Adrenal gland (tissue), 12 donors: Measurements from ENCODE around the gene PPP1R37. TPM values are rescaled to one million over a fixed set of nuclear protein-coding genes. Genes with fewer than 3 reads are reported as not detected.
"Not testable (repeated sequence)": the region's sequence is repeated elsewhere in the genome, so short reads cannot be mapped to it uniquely, and the experiment has no call there.

Source experiments
- DNase-seq, 7 donors: peaks; one replicate each; pipeline ENCODE4 v3.0.0-alpha.2; 2019 to 2020
- H3K27ac ChIP-seq, 5 donors: fragments of 200-600 bp; sonication (generic) in 4 of 5; 1 replicate in 3 of 5; 2 replicates in 2 of 5; pipeline versions ENCODE4 v1.5.1 to v1.8.0; 2016 to 2020; ENCODE audit warnings: mild to moderate bottlenecking in 1 of 5
- H3K27me3 ChIP-seq: fragments of 200-600 bp; 2 replicates; pipeline ENCODE4 v1.8.0; 2021
- H3K36me3 ChIP-seq, 2 donors: fragments of 200-600 bp; replicated peaks in 1 of 2; 1 replicate in 1 of 2; 2 replicates in 1 of 2; pipeline versions ENCODE4 v1.5.1 to v1.8.0; 2018 to 2022
- H3K4me1 ChIP-seq, 2 donors: fragments of 200-600 bp; replicated peaks in 1 of 2; 1 replicate in 1 of 2; 2 replicates in 1 of 2; pipeline versions ENCODE4 v1.5.1 to v1.8.0; 2018 to 2021
- H3K4me3 ChIP-seq, 4 donors: fragments of 200-600 bp; sonication (generic) in 3 of 4; one replicate each; pipeline ENCODE4 v1.5.1; 2016 to 2018
- H3K9me3 ChIP-seq, 3 donors: fragments of 200-600 bp; sonication (generic) in 1 of 3; replicated peaks in 1 of 3; 1 replicate in 2 of 3; 2 replicates in 1 of 3; pipeline versions ENCODE4 v1.5.1 to v1.8.0; 2016 to 2021
- CTCF ChIP-seq, 6 experiments: fragments of 450-650 bp in 4 of 6; fragments of 200-600 bp in 2 of 6; sonication (generic) in 1 of 6; IDR thresholded peaks; 1 replicate in 5 of 6; 2 replicates in 1 of 6; pipeline versions ENCODE4 v1.5.1 to v1.8.0; 2016 to 2021; ENCODE audit warnings: antibody characterized with exemption in 6 of 6, mild to moderate bottlenecking in 2 of 6, moderate library complexity in 1 of 6
- POLR2A ChIP-seq, 2 donors: fragments of 450-650 bp; IDR thresholded peaks; one replicate each; pipeline ENCODE4 v1.6.1; 2017; ENCODE audit warnings: antibody characterized with exemption in 2 of 2, mild to moderate bottlenecking in 2 of 2, moderate library complexity in 1 of 2
- WGBS, 4 donors: extraction: QIAGEN DNeasy Blood & Tissue Kit in 2 of 4; methylation state at CpG; one replicate each; pipeline versions ENCODE4 v1.1.5 to v1.1.7; 2013 to 2017; 5-methylcytosine and 5-hydroxymethylcytosine counted together
- intact Hi-C, 2 donors: fragments of 100-400 bp; cut with DNase I; formaldehyde crosslinking; loops; one replicate each; pipeline versions ENCODE4 v1.14.1 to v1.15.0; 2022 to 2023
- polyA plus RNA-seq, 3 donors: library from polyadenylated mRNA; stranded (reverse); fragments of 200-250 nt in 2 of 3; fragments of 350-450 nt in 1 of 3; fragmentation: Illumina TruSeq in 1 of 3; extraction: RNeasy Lipid Tissue Mini Kit (QIAGEN cat#74804) in 1 of 3; gene quantifications; one replicate each; pipeline ENCODE4 v1.2.3, GENCODE V29; 2013 to 2014
- total RNA-seq, 9 donors: library from RNA; depleted of rRNA in 4 of 9; stranded (reverse); fragments of >200 nt in 4 of 9; fragments of 120-200 nt in 1 of 9; fragmentation: NEBNext Ultra II Directional in 1 of 9; extraction: Animal tissue kit (Norgen Biotek cat#: 25700) in 1 of 9; gene quantifications; one replicate each; pipeline versions ENCODE4 v1.1.0 to v1.2.4, GENCODE V29; 2013 to 2023
- donor health status: healthy with polysubstance abuse.
- donor health status: Bipolar disorder and iron deficiency.
- donor health status: DM: yes; HTN: yes; CAD: no.
- donor health status: DM: no; HTN: no; CAD: no.
- donor health status: DM: no; HTN: no; CAD: no.
- donor health status: DM: yes; HTN: yes; CAD: no.

PPP1R37 gene
- total and polyA plus RNA-seq, 12 donors = 16.4 to 244 (median 51.8) TPM

GRCh38 chr19:45102481-45102880 is 9.5 kb downstream of the PPP1R37 start:
- H3K27ac ChIP-seq = peak overlapping the region in 4 of 5 donors; percentile 38 to 99 (median 98)
- DNase-seq = no peak
- H3K27me3 ChIP-seq = no peaks in the 10 kb centered on the region
- no peaks in the 10 kb centered on the region for H3K36me3 ChIP-seq
- 80 to 88% (median 85%) methylated on average over 4 to 7 of the region's 7 CpGs for WGBS, 4 donors
- no peak for TF ChIP-seq POLR2A (IDR thresholded peaks at IDR 0.05)
- no peak for TF ChIP-seq CTCF (IDR thresholded peaks at IDR 0.05)
- intact Hi-C loops = no loop called here
- no peak overlapping the region for H3K4me3 ChIP-seq
- no peaks in the 10 kb centered on the region for H3K9me3 ChIP-seq
- peaks cover 51 to 76% of the 10 kb centered on the region in 2 donors for H3K4me1 ChIP-seq

GRCh38 chr19:45103156-45103507 is 10.2 kb downstream of the PPP1R37 start:
- 36 to 66% (median 49%) methylated on average over 7 to 15 of the region's 15 CpGs for WGBS, 4 donors
- peak in 1 of 7 donors; percentile 46 for DNase-seq
- Histone ChIP-seq H3K27me3 (no peaks in the 10 kb centered on the region), H3K9me3 (no peaks in the 10 kb centered on the region), H3K4me1 (peaks cover 44 to 76% of the 10 kb centered on the region in 2 donors), H3K27ac (peak overlapping the region in 2 of 5 donors; percentile 97 to 98), H3K4me3 (no peak overlapping the region), H3K36me3 (no peaks in the 10 kb centered on the region)
- intact Hi-C loops = no loop called here
- TF ChIP-seq POLR2A (IDR thresholded peaks at IDR 0.05) = no peak
- TF ChIP-seq CTCF (IDR thresholded peaks at IDR 0.05) = no peak

GRCh38 chr19:45103508-45104319 is 10.7 kb downstream of the PPP1R37 start:
- no peak for TF ChIP-seq CTCF (IDR thresholded peaks at IDR 0.05)
- TF ChIP-seq POLR2A (IDR thresholded peaks at IDR 0.05) = no peak
- WGBS, 4 donors = 61 to 72% (median 68%) methylated on average over 23 to 26 of the region's 26 CpGs

DNA sequence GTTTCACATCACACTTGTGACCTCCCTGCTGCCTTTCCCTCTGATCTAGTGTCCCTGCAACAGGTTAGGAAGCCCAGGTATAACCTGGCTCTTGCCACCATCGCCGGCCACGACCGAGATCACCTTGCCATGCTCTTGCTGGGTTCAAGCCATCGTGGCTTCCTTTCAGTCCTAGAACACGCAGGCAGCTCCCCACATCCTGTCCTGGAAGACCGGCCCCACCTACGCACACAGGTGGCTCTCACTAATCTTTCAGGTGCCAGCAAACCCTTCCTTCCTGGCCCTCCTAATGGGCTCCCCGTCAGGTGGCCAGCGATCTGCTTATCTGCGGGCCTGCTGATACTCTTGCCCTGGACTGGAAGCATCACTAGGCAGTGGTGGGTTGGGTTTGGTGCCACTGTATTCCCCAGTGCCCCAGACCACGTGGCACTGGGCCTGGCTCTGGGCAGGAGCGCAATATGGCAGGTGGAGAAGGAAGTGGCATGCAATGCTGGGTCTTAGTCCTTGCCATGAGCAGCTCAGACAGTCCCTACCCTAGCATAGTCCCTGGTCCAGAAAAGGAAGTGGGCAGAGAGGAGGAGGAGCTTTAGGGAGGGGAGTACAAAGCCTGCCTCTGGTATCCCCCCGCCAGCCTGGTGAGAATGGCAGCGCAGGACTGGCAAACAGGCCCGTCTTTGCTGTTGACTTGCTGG is 11.8 kb downstream of the PPP1R37 start:
- intact Hi-C loops = no loop called here
- 85 to 90% (median 89%) methylated on average over 14 to 16 of the region's 16 CpGs for WGBS, 4 donors
- DNase-seq = no peak

More at GRCh38 chr19:45103508-45104319, 10.7 kb downstream of the PPP1R37 start:
- Histone ChIP-seq H3K9me3 (no peaks in the 10 kb centered on the region), H3K4me1 (peaks cover 40 to 71% of the 10 kb centered on the region in 2 donors), H3K4me3 (no peak overlapping the region), H3K27ac (peak overlapping the region in 2 of 5 donors; percentile 97 to 98), H3K27me3 (no peaks in the 10 kb centered on the region), H3K36me3 (no peaks in the 10 kb centered on the region)
- intact Hi-C loops = no loop called here
- no peak for DNase-seq

GRCh38 chr19:45106363-45106762 is 13.4 kb downstream of the PPP1R37 start:
- H3K9me3 ChIP-seq, H3K4me3 ChIP-seq, H3K27me3 ChIP-seq, DNase-seq, H3K27ac ChIP-seq, intact Hi-C loops, H3K36me3 ChIP-seq: not testable (repeated sequence)
- H3K4me1 ChIP-seq = peaks cover 14 to 52% of the 10 kb centered on the region in 2 donors
- 95 to 99% (median 97%) methylated on average over 11 of the region's 11 CpGs for WGBS, 4 donors

More for the DNA sequence above, 11.8 kb downstream of the PPP1R37 start:
- Histone ChIP-seq H3K36me3 (no peaks in the 10 kb centered on the region), H3K4me3 (no peak overlapping the region), H3K27me3 (no peaks in the 10 kb centered on the region), H3K4me1 (peaks cover 30 to 60% of the 10 kb centered on the region in 2 donors), H3K9me3 (no peaks in the 10 kb centered on the region), H3K27ac (peak overlapping the region in 1 of 5 donors; percentile 98)
- no peak for TF ChIP-seq POLR2A (IDR thresholded peaks at IDR 0.05)
- TF ChIP-seq CTCF (IDR thresholded peaks at IDR 0.05) = no peak
